Bronchial epithelial cell (primary cell): Measurements from ENCODE around the gene ACSL3. TPM values are rescaled to one million over a fixed set of nuclear protein-coding genes. Genes with fewer than 3 reads are reported as not detected.

ENCODE experiments used
- DNase-seq: peaks from one replicate; pipeline ENCODE4 v3.0.0-alpha.2; 2010; ENCODE audit warnings: low read depth
- FAIRE-seq: peaks from 2 replicates; lab custom pipeline; 2011; peaks lifted over from hg19 to GRCh38; lab: Jason Lieb, UNC
- H3K27me3 ChIP-seq: 2 replicates; pipeline ENCODE4 v1.5.1; 2011; ENCODE audit warnings: low read length; ENCODE audit not compliant: control insufficient read depth, insufficient read depth
- H3K36me3 ChIP-seq: 2 replicates; pipeline ENCODE4 v1.5.1; 2011; ENCODE audit warnings: low read length; ENCODE audit not compliant: control insufficient read depth, insufficient read depth
- H3K4me3 ChIP-seq: 2 replicates; pipeline ENCODE4 v1.5.1; 2011; ENCODE audit warnings: mild to moderate bottlenecking, low read depth, low read length, control low read depth
- CTCF ChIP-seq: IDR thresholded peaks from 2 replicates; pipeline ENCODE4 v1.5.1; 2011; ENCODE audit warnings: mild to moderate bottlenecking, moderate library complexity, low read length, control low read depth, inconsistent platforms; ENCODE audit not compliant: insufficient read depth, severe bottlenecking
- total RNA-seq: library from RNA; depleted of rRNA; stranded (reverse); fragments of >200 nt; gene quantifications from 2 replicates; pipeline ENCODE4 v1.2.1, GENCODE V29; 2014

The ACSL3 gene
- total RNA-seq: 166 and 269 TPM in 2 replicates

- Histone ChIP-seq H3K4me3 (peak within 1 kb of the TSS; percentile 86), H3K36me3 (no peaks in the 10 kb centered on the region), H3K27me3 (no peaks in the 10 kb centered on the region)
- DNase-seq (peak; percentile 77), FAIRE-seq (no peak)
- no peak for TF ChIP-seq CTCF
Observed at GRCh38 chr2:222860740-222861410, at the start of gene ACSL3. TSS of gene ACSL3 (plus strand) at chr2:222861036. CDS start at chr2:222908773, 47,737 bp downstream.

- no peaks in the 10 kb centered on the region for H3K27me3 ChIP-seq
- H3K36me3 ChIP-seq: no peaks in the 10 kb centered on the region
- FAIRE-seq (no peak), DNase-seq (no peak)
- no peak for TF ChIP-seq CTCF
- no peak overlapping the region for H3K4me3 ChIP-seq
Observed at GRCh38 chr2:222811828-222812227, 49.0 kb upstream of the ACSL3 start.

GRCh38 chr2:222813177-222813843, 47.5 kb upstream of the ACSL3 start:
- H3K27me3 ChIP-seq: no peaks in the 10 kb centered on the region
- FAIRE-seq: no peak
- DNase-seq: peak; percentile 92
- TF ChIP-seq CTCF: no peak
- H3K36me3 ChIP-seq: no peaks in the 10 kb centered on the region
- no peak overlapping the region for H3K4me3 ChIP-seq

DNA sequence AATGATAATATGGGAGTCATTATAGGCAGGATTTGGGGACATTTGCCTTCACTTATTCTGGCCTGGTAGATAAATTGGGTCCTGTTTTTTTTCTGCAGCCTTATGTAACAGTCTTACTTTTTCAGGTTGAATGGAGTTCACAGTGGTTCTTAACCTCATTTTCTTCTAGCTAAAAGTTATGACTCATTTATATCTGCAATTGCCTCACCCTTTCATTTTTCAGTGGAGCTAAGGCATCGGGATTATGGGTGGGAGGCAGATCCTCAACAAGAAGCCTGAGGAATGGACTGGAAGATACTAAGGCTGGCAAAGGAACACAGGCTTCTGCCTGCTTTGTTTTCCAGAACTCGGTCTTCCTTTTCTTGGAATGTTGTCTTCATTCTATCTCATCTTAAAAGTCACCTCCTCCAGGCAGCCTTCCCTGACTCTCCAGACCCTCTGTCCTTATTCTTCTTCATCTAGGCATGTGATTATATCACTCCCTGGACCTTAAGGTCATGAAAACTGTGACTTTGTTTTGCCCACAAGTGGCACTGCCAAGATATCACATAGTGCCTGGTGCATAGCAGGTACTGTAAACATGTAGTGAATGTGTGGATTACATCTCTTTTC, 41.0 kb upstream of the ACSL3 start:
- H3K27me3 ChIP-seq: no peaks in the 10 kb centered on the region
- no peak for TF ChIP-seq CTCF
- no peak for FAIRE-seq
- no peaks in the 10 kb centered on the region for H3K36me3 ChIP-seq
- DNase-seq: peak; percentile 54
- H3K4me3 ChIP-seq: no peak overlapping the region

DNA sequence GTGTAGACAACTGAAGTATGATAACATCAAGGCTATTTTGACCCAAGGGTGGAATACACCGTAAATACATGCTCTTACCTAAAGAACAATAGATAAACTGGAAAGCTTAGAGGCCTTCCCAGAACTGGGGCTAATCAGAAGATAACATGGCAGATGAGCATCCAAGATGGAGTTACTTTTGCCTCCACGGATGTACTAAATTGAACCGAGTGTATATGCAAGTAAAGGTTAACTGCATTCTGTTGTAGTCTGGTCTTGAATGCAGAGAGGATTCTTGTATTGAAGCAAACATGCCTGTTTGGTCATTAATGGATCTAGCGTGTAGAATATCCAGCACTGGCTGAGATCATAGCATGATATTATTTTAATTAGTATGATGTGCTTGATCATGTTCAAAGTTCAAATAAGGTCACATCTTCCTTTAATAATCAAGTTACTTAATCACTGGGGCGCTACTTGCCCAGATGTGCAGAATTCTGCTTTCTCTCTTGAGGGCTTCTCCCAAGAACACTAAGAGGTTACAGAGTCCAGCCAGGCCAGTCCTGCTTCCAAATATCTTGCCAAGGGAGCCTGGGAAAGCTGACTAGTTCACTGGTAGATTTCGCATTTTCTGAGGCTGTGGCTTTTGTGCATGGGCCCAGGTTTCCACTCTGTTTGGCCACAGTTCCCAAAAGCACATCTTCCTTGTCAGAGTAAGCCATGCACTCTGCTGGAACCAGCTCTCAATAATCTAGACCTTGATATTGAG, 37.5 kb upstream of the ACSL3 start:
- TF ChIP-seq CTCF: no peak
- FAIRE-seq (no peak), DNase-seq (no peak)
- Histone ChIP-seq H3K27me3 (no peaks in the 10 kb centered on the region), H3K4me3 (no peak overlapping the region), H3K36me3 (no peaks in the 10 kb centered on the region)
